Epithelial cell of esophagus (primary cell): ENCODE results near the gene ADAMTS2.
A peak's percentile ranks its signal among the peaks of the same experiment; 100 is the strongest.

Experiments
- DNase-seq: peaks from one replicate; pipeline ENCODE4 v3.0.0; 2010; ENCODE audit warnings: low read depth
- H3K4me3 ChIP-seq: 2 replicates; pipeline ENCODE4 v1.5.1; 2011; ENCODE audit warnings: mild to moderate bottlenecking, low read length, control low read depth
- TF ChIP-seq, protein P1 (sequence below): IDR thresholded peaks from 2 replicates; pipeline ENCODE4 v1.5.1; 2011; ENCODE audit warnings: low read depth, mild to moderate bottlenecking, low read length, control low read depth, inconsistent platforms; ENCODE audit not compliant: insufficient read depth; ENCODE audit errors: missing control alignments

ADAMTS2 gene

GRCh38 chr5:179345433-179346321 is at the start of gene ADAMTS2:
Gene ADAMTS2 (minus strand): TSS chr5:179345461. CDS start chr5:179345328, 133 bp downstream.
- no peak for DNase-seq
- no peak within 1 kb of the TSS for H3K4me3 ChIP-seq
- TF ChIP-seq, protein P1, sequence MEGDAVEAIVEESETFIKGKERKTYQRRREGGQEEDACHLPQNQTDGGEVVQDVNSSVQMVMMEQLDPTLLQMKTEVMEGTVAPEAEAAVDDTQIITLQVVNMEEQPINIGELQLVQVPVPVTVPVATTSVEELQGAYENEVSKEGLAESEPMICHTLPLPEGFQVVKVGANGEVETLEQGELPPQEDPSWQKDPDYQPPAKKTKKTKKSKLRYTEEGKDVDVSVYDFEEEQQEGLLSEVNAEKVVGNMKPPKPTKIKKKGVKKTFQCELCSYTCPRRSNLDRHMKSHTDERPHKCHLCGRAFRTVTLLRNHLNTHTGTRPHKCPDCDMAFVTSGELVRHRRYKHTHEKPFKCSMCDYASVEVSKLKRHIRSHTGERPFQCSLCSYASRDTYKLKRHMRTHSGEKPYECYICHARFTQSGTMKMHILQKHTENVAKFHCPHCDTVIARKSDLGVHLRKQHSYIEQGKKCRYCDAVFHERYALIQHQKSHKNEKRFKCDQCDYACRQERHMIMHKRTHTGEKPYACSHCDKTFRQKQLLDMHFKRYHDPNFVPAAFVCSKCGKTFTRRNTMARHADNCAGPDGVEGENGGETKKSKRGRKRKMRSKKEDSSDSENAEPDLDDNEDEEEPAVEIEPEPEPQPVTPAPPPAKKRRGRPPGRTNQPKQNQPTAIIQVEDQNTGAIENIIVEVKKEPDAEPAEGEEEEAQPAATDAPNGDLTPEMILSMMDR, result no peak

GRCh38 chr5:179393078-179393477 is 47.8 kb upstream of the ADAMTS2 start:
- no peak overlapping the region for H3K4me3 ChIP-seq
- peak; percentile 41 for DNase-seq
- TF ChIP-seq, protein P1, result no peak

GRCh38 chr5:179387151-179388110 is 42.2 kb upstream of the ADAMTS2 start:
- DNase-seq, result no peak
- TF ChIP-seq, protein P1, result no peak
- H3K4me3 ChIP-seq, result no peak overlapping the region

GRCh38 chr5:179385914-179386313 is 40.7 kb upstream of the ADAMTS2 start:
- TF ChIP-seq, protein P1, result no peak
- DNase-seq, result no peak
- no peak overlapping the region for H3K4me3 ChIP-seq

DNA sequence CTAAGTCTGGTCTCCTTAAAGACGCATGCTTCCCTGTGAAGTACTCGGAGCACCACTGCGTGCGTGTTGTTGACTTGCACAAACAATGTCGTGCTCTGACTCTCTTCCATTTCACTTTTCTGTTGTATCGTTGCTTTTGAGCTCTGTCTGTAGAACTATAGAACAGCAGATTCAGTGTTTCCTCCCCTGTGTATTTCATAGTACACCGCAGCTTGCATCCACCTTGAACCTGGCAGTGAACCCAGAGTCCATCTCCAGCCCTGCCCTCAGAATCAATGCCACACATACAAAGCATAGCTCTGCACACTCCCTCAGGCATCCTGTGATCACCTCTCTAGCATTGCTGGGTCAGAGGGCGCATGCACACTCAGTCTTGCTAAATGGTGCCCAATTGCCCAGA is 37.2 kb upstream of the ADAMTS2 start:
- TF ChIP-seq, protein P1, result no peak
- no peak overlapping the region for H3K4me3 ChIP-seq
- no peak for DNase-seq

- H3K4me3 ChIP-seq, result no peak overlapping the region
- DNase-seq, result no peak
- TF ChIP-seq, protein P1, result no peak
Measured at GRCh38 chr5:179381691-179382090, 36.4 kb upstream of the ADAMTS2 start.
